Fibroblast of lung (primary cell): ENCODE data around the gene DNAJC12.

Source experiments
- CTCF ChIP-seq, 2 donors: IDR thresholded peaks in 1 of 2; conservative IDR thresholded peaks in 1 of 2; 1 replicate in 1 of 2; 2 replicates in 1 of 2; pipeline ENCODE4 v1.5.1; 2011 to 2012; ENCODE audit warnings: low read length in 2 of 2, control low read depth in 1 of 2, inconsistent platforms in 1 of 2, low read depth in 1 of 2, mild to moderate bottlenecking in 1 of 2
- EZH2 ChIP-seq: IDR thresholded peaks from 2 replicates; pipeline ENCODE4 v1.5.1; 2012; ENCODE audit warnings: low read length, control low read depth, mild to moderate bottlenecking; ENCODE audit errors: missing control alignments

- no peak for TF ChIP-seq CTCF (conservative IDR thresholded peaks at IDR 0.05 in 1 of 2, IDR thresholded peaks at IDR 0.05 in 1 of 2; ENCODE audit: low read depth in 1 of 2, low read length in 2 of 2)
- TF ChIP-seq EZH2 = no peak
These were observed 10.2 kb downstream of the DNAJC12 start for GRCh38 chr10:67827811-67828210.
